SK-N-SH treated with all-trans-retinoic acid at 6 μM for 48 hours (cell line): Measurements from ENCODE around the gene FGFR4.

Experiments
- ARNTL ChIP-seq: fragments of 450-650 bp; formaldehyde crosslinking; IDR thresholded peaks from 2 replicates; pipeline ENCODE4 v1.5.0; 2020; ENCODE audit warnings: low read depth, mild to moderate bottlenecking, moderate library complexity, borderline replicate concordance
- GLIS3 ChIP-seq: fragments of 250-450 bp; sonication (Bioruptor Pico); IDR thresholded peaks from 2 replicates; pipeline ENCODE4 v1.5.0; 2020; ENCODE audit warnings: mild to moderate bottlenecking, moderate library complexity
- PPARA ChIP-seq: fragments of 250-450 bp; sonication (Bioruptor Pico); IDR thresholded peaks from 2 replicates; pipeline ENCODE4 v1.5.0; 2020; ENCODE audit warnings: mild to moderate bottlenecking, borderline replicate concordance
- TCF4 ChIP-seq: fragments of 250-450 bp; sonication (Bioruptor Pico); IDR thresholded peaks from 2 replicates; pipeline ENCODE4 v1.8.0; 2021; ENCODE audit warnings: mild to moderate bottlenecking, moderate library complexity, borderline replicate concordance
- ZFP3 ChIP-seq: fragments of 250-450 bp; sonication (Bioruptor Pico); IDR thresholded peaks from 2 replicates; pipeline ENCODE4 v1.5.0; 2020; ENCODE audit warnings: mild to moderate bottlenecking, moderate library complexity
- ZNF565 ChIP-seq: fragments of 450-650 bp; formaldehyde crosslinking; conservative IDR thresholded peaks from 2 replicates; pipeline ENCODE4 v1.5.0; 2020; ENCODE audit warnings: low read depth, mild to moderate bottlenecking, moderate library complexity
- TF ChIP-seq, protein P1 (sequence below): fragments of 250-450 bp; sonication (Bioruptor Pico); IDR thresholded peaks from 2 replicates; pipeline ENCODE4 v1.8.0; 2020; ENCODE audit warnings: mild to moderate bottlenecking, moderate library complexity, borderline replicate concordance

DNA sequence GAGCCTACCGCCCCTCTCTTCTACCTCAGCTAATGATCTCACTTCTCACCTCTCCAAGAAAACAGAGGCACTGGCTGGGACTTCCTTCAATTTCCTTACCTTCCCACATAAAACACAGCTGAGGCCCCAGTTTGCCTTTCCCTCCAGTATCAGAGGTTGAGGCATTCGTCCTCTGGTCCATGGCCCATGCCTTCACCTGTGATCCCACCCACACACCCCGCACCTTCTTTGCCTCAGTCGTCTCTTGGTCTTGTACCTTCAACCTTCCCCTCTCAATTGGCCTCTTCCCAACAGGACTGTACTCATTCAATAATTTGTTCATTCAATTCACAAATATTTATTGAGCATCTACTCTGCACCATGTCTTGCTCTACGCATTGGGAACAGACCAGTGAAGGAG is 35.9 kb downstream of the FGFR4 start:
- TF ChIP-seq ARNTL (CRISPR knock-in tag): no peak
- no peak for TF ChIP-seq ZFP3 (CRISPR knock-in tag)
- no peak for TF ChIP-seq PPARA (CRISPR knock-in tag)
- TF ChIP-seq GLIS3 (CRISPR knock-in tag): no peak
- TF ChIP-seq TCF4 (CRISPR knock-in tag): no peak
- no peak for TF ChIP-seq ZNF565 (CRISPR knock-in tag)
- TF ChIP-seq, protein P1, sequence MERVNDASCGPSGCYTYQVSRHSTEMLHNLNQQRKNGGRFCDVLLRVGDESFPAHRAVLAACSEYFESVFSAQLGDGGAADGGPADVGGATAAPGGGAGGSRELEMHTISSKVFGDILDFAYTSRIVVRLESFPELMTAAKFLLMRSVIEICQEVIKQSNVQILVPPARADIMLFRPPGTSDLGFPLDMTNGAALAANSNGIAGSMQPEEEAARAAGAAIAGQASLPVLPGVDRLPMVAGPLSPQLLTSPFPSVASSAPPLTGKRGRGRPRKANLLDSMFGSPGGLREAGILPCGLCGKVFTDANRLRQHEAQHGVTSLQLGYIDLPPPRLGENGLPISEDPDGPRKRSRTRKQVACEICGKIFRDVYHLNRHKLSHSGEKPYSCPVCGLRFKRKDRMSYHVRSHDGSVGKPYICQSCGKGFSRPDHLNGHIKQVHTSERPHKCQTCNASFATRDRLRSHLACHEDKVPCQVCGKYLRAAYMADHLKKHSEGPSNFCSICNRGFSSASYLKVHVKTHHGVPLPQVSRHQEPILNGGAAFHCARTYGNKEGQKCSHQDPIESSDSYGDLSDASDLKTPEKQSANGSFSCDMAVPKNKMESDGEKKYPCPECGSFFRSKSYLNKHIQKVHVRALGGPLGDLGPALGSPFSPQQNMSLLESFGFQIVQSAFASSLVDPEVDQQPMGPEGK (CRISPR knock-in tag): no peak
